HTR-8/SVneo (cell line): ENCODE measurements around the gene TRMU.

Experiments
- DNase-seq: peaks from one replicate; pipeline ENCODE4 v3.0.0; 2011; ENCODE audit warnings: low spot score, mixed read lengths; ENCODE audit not compliant: insufficient read length
- FAIRE-seq: peaks from 2 replicates; lab custom pipeline; 2011; peaks lifted over from hg19 to GRCh38; lab: Jason Lieb, UNC

Gene TRMU

DNA sequence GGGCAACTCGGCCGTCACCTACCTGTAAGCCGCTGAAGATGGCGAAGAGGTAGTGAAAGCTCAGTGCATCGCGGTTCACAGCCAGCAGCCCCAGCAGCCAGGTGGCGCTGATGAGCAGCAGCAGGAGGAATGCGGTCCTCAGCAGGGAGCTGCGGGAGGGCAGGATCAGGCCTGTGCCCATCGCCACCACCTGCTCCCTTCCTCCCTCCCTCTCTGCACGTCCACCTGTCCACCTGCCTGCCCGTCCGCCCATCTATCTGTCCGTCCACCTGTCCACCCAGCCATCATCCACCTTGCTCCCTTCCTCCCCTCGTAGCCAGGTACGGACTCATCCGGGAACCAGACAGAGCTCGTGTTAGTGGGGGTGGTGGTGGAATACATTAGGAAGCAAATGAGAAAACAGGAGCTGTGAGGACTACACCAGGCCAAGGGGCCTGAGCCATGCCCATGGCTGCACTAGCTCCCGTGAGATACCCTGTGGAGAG is 32.2 kb downstream of the TRMU start:
- FAIRE-seq (peak; percentile 93), DNase-seq (peak; percentile 81)

DNA sequence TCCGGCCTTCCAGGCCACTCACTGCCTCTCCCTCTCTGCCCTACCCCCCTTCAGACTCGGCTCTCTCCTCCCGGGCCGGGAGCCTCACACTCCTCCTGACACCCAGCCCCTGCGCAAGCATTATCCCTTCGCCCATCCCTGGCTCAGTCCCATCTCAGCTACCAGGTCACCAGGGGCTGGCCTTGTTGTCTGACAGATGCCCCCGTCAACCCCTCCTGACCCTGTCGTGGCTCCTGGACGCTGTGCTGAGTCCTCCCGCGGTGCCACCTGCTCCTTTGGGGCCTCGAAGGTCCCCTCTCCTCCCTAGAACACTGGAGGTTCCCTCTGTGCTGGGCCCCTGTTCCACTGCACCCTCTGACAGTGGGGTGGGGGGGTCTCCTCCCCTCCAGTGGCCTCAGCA is 32.9 kb downstream of the TRMU start:
- FAIRE-seq (no peak), DNase-seq (no peak)

DNA sequence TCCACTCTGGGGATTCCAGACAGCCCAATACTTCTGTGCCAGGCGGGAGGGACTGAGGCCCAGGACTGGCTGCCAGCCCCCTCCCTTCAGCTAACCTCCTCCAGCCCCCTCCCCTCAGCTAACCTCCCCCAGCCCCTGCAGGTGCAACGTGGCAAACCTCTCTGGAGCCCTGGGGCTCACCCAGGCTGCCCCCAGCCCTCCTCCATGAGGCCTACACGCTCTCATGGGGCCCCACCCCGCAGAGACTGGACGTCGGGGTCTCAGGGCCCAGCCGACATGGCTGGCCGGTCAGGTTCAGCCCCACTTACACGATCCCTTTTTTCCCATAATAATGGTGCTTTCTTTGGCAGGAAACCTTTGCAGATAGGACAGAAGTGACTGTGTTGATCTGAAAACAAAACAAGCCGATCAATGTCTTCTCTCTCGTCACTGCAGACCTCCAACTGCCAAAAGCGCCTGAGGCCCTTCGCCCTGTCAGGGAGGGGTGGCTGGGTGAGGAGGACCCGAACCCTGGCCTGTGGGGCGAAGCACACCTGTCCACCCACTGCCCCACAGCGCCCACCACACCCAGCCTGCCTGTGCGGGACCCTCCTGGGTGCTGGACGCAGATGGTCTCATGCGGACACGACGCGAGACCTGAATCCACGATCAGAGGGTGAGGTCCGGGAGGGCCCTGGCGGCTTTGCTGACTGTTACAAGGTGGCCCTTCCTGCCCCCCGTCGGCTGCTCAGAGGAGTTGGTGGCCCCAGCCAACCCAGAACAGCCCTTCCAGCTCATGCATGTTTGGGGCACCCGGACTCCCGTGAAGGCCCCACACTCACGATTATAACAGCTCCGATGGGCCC is 33.6 kb downstream of the TRMU start:
- DNase-seq (no peak), FAIRE-seq (no peak)

DNA sequence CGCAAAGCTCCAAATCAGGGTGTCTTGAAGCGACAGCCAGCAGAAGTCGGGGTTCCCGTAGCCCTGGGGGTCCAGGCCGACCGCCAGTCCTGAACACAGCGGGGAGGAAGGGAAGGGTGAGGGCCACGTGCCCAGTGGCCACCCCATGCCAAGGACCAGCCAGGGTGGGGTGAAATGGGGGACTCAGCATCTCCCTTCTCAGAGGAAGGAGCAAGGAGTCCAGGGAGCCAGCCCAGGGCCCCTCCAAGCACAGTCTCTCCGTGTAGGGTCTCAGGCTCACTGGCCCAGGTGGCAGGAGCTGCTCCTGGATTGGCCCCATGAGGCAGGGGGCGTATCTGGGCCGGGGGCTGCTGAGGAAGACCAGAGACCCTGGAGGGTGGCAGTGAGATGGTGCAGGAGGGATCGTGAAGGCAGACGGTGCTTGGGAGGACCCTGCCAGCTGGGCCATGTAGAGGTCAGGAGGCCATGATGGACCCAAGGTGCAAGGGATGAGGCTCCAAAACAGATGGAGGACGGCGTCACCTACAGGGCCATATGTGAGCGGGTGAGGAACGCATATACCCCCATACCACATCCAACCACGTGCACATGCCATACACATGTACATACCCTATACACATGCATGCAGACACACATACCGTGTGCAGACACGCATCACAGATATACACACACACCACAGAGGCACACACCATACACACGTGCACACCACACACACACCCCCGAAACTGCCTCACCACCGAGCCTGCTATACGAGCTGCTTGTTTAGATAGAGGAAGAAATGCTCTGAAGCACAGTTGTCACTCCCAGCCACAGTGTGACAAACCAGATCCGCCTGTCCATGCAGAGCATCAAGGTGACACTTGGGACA is 34.4 kb downstream of the TRMU start:
- FAIRE-seq (no peak), DNase-seq (no peak)

DNA sequence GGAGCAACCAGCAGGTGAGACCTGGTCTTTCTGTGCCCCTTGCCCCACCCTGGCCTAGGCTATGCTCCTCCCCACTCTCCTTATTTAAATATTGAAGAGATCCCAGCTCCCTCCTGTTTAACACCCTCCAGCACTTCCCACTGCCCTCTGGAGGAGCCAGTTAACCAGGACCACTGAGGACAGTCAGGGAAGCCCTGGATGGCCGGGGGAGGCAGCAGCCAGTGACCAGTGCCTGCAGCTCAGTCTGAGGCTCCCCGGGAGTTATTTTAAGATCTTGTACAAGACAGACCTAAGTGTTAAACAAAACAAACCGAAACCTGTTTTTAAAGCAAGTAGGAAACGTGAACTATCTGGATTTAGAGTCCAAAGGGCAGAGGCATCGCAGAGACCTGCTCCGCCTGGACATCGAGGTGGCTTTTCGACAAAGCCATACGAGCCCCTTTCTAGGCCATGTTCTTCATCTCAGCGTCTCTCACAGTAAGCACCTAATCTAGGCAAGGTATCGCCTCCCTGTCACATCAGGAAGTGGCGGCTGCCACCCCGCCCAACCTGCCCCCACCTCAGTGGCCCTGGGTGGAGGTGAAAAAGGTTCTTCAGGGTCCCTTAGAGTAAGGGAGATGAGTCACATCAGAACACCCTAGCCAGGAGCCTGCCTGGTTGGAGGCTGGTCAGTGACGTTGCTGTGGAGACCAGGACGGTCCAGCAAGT is 35.2 kb downstream of the TRMU start:
- DNase-seq (no peak), FAIRE-seq (no peak)

DNA sequence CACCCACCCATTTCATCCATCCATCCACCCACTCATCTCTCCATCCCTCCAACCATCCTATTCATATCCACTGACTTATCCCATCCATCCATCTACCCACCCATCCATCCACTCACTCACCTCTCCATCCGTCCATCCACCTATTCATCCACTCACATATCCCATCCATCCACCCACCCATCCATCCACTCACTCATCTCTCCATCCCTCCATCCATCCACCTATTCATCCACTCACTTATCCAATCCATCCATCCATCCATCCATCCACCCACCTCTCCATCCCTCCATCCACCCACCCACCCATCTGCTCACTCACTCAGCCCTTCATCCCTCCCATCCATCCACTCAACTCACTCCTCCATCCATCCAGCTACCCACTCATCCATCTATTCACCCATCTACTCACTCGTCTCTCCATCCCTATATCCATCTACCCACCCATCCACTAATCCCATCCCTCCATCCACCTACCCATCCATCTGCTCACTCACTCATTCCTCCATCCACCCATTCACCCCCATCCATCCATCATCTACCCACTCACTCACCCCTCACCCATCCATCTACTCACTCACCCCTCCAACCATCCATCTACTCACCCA is 36.2 kb downstream of the TRMU start:
- DNase-seq (no peak), FAIRE-seq (peak; percentile 55)

DNA sequence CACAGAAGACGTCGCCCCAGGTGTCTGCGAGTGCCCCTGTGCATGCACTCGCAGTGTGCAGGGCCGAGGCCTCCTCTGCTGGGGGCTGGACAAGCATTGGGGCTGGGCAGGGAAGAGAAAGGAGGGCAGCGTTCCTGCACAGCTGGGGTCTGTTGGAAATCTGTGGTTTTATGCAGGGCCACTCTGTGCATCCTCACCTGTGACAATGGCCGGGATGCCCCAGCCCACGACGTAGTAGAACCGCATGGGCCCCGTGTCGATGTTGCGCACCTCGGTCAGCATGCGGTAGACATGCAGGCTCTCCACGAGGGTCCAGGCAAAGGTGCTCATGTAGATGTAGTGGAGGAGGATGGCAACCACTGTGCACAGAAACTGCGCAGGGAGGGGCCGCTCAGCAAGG is 37.2 kb downstream of the TRMU start:
- no peak for DNase-seq
- no peak for FAIRE-seq

DNA sequence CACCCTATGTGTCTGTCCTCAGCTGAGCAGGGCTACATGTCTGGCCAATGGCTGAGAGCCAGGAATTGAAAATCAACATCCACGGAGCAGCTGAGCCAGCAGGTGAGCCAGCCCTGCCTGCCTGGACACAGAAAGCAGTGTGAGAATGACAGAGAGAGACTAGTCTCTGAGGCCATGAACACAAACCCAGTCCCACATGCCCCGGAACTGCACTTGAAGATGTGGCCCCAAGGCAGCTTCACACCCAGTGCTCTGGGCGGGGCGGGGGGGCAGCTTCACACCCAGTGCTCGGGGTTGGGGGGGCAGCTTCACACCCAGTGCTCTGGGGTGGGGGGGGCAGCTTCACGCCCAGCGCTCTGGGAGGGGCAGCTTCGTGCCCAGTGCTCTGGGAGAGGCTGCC is 37.6 kb downstream of the TRMU start:
- DNase-seq (no peak), FAIRE-seq (no peak)

DNA sequence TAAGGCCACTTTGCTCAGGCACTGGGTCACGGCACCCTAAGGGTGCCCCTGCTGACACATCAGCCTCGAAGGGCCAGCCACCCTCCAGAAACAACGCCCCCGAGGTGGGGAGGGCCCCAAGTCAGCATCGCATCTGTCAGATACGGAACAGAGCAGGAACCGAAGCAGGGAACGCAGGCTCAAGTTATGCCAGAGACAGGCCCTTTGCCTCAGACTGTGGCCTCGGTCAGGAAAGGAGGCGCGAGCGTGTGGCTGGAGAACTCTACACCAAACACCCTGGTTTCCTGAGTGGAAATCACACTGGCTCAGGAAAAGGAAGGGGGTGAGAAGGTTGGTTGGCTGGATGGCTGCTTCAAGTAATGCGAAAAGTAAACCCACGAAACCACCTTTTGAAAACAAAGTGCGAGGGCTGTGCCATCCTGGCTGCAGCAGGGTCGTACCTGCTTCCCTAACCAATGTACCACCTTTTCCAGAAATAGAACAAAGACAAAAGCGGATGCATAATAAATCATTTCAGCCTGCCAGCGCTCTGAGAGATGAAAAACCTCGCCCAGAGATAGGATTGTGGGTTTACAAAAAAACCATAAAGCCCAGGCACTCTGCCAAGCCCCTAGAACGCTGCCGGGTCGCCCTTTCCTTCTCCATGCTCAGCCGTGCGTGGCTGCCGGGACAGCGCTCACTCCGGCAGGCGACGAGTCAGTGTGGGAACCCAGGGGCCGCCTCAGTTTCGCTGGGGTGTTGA is 38.6 kb downstream of the TRMU start:
- no peak for DNase-seq
- FAIRE-seq: no peak

DNA sequence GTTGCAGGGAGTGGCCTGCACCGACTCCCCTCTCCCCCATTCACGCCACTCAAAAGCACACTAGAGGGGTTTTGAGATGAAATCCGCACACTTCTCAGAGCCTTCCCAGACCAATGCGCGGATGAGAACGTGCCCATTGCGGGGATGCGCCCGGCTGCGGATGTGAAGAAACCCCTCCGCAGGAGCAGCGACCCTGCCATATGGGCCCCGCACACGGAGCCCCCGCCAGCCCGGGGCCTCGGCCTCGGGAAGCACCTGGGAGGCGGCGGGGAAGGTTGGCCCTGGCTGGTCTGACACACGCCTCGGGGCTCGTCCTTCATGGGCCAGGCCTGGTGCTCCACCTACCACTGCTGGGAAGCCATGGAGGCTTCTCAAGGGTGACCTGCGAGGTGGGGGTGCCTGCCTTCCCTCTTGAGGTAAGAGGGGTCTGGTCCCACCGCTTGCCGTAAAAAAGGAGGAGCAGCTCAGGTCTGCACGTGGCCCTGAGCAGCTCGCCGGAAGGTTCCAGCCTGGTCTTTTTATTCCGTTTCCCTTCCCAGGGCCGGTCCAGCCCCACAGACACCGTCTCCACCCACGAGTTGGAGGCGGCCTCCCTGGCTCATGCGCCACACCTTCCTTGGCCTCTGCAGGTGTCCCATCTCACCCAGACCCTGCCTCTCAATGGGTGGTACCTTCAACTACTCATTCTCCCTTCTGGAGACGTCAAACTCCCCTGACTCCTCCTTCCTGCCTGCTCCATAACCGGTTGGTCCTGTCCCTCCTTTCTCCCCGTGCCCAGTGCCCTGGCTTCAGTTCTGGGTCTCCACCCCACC is 39.4 kb downstream of the TRMU start:
- FAIRE-seq: no peak
- DNase-seq: no peak

DNA sequence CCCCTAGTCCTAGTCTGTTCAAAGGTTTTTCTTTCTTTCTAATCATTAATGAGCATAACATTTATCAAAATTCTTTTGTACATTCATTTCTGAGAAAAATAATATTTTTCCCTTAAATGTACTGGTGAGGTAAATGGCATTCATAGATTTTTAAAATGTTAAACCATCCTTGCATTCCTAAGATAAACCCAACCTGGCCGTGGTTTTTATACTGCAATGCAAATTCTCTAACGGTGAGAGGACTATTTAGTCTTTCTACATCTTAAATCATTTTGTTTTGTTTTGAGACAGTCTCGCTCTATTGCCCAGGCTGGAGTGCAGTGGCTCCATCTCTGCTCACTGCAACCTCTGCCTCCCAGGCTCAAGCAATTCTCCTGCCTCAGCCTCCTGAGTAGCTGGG is 40.6 kb downstream of the TRMU start:
- DNase-seq (no peak), FAIRE-seq (no peak)

DNA sequence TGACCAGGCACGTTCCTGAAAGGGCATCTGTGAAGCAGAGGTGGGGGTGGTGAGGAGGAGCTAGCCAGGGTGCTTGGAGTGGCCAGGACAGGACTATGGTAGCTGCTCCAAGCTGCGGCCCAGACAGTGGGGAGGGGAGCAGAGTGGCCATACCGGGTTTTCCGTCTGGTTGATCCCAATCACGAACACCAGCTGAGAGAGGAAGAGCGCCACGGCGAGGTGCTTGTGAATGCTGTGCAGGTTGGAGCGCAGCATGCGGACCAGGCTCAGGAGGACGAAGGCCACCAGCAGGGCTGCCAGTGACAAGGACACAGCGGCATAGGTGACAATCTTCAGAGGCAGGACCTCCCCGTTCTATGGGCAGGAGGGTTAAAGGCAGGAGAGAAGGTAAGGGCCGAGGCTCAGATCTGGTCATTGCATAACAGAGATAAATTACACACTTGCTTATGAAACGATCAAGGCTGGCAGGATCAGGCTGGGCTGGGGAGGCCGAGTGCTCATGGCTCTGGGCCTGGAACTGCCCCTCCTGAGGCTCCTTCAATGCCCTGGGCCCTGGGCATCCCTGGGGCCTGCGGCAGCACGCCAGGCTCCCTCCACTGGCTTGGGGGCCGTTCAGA is 41.5 kb downstream of the TRMU start:
- no peak for DNase-seq
- FAIRE-seq: no peak

DNA sequence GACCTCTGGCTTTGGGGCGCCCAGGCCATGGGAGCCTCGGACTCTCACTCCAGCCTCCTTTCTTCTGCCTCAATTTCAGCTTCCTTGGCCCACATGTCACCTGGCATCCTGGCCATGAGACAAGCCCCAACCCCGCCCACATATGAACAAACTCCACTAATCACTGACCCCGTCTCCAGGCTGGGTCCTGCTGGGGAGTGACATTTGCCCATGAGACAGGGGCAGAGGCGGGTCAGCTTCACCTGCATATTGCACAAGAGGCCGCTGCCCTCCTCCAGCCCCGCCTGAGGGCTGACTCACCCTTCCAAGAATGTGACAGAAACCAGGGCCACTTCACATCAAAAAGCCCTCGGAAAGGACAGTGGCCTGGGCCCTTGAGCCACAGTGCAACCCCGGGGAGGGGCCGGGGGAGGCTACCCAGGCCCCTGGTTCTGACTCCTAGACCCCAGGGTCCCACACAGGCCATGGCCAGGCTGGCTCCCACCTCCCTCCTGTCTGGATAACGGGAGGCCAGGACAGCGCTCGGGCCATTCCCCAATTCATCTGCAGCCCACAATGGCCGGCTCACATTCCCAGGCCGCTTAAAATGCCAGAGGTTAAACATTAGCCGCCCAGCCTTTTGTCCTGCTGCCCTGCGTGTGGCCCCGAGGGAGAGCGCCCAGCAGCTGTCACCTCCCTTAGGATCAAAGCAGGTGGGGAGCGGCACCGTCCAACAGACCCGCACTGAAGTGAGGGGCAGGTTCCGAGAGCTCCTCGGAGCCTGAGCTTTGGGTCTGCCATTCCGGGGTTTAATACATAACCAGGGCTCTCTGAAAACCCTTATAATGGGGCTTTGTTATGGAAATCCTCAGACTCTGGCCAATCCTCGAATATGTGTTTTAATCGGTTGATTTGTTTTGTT is 42.3 kb downstream of the TRMU start:
- FAIRE-seq (no peak), DNase-seq (peak; percentile 82)

DNA sequence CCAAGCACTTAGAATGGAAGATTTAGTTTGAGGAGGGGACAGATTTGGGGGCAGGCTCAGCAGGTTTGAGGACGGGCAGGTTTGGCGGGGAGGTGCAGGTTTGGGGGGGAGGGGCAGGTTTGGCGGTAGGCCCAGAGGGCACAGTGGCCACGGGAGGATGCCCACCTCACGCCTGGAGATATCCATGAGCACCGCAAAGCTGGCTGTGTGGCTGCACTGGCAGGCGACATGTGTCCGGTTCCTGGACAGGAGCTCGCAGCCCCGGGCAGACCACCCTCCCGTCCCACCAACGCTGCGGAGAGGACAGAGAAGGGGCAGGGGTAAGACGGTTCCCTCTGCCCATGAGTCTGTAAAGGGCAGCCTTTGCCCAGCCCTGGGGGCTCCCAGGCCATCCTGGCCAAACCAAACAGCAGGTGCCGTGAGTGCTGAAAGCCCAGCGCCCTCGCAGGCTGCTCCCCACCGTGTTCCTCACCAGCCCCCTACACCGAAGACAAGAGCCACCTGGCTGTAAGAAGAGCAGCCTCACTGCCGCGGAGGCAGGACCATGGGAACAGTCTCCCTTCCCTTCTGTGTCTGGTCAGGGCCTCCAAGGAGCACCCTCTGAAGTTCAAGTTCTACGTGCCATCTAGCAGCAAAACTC is 43.0 kb downstream of the TRMU start:
- no peak for DNase-seq
- FAIRE-seq: no peak

DNA sequence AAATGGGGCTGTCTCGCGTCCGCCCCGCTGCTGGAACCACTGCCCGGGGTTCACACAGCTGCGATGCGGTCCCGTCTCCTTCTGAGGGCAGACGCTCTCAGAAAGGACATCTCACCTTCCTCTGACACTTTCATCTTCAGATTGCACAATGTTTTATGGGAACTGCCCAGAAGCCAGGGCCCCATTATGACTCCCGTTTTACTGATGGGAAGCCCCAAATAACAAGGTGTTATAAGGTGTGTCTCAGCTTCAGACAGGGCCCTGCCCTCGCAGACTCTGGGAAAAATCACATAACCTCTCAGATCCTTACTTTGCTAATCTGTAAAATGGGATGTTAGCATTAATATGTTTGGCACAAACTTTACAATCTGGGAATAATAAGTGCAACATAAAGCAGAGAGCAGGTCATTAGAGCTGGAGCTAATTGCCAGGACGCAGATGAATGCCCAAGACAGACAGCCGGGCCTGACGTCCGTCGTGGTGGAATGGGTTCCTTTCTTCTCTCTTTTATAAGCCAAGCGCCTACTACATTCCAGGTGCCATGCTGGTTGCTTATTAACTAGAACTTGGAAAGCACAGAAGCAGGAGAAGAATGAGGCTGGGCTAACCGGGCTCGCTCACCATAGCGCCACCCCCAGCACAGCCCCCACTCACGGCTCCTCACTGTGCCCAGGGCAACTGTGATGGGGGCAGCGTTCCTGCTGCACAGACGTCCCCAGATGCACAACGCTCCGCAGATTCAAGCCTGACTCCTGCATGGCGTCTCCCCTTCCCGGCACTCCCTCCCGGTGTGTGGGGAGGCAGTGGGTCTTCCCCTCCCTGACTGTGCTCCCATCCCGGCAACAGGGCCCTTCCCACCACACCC is 43.8 kb downstream of the TRMU start:
- DNase-seq (no peak), FAIRE-seq (no peak)

DNA sequence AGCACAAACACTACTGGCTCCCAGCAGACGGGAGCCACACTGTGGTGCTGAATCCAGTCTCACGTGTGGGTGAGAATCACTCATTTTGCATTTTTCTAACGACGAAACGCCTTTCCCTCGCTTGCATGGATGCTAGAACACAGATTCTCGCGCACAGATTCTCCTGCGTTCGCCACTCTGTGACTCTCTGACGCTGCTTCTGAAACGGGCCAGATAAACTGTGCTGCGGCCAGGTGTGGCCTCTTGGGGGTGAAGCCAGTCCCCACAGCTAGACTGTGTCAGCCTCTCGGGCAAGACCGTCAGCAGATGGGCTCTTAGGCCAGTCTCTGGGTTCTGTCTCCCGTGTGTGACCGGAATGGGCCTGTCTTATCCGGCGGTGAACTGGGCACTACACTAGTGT is 44.6 kb downstream of the TRMU start:
- FAIRE-seq (no peak), DNase-seq (no peak)
